IMR-90 (cell line): ENCODE data around the gene SFSWAP. TPM values are rescaled to one million over a fixed set of nuclear protein-coding genes. Genes with fewer than 3 reads are reported as not detected.

Source experiments
- ATAC-seq: fragments of 200-7000 bp; cut with Tn5 transposase; 2 replicates; pipeline ENCODE4 v1.9.1; 2020; ENCODE audit warnings: low read depth, mild to moderate bottlenecking, moderate library complexity
- BruUV-seq: library from RNA; stranded (reverse); fragments of 400-500 nt; replicated peaks from 2 replicates; lab custom pipeline; 2021; lab: Mats Ljungman, UMichigan
- CTCF ChIA-PET: fragments of 300-600 bp; formaldehyde crosslinking; extraction: SDS; loops from one replicate; lab custom pipeline; 2021; ENCODE audit warnings: antibody characterized with exemption; lab: Yijun Ruan, JAX
- POLR2A ChIA-PET: fragments of 300-600 bp; sonication (Branson Sonifier 250); formaldehyde crosslinking; loops from one replicate; lab custom pipeline; 2022; ENCODE audit warnings: antibody characterized with exemption; ENCODE audit not compliant: unreplicated experiment; lab: Charles Lee
- DNase-seq: peaks from one replicate; pipeline ENCODE4 v3.0.0; 2013
- H2AFZ ChIP-seq: replicated peaks from 2 replicates; pipeline ENCODE3; 2013; ENCODE audit warnings: low read length, mild to moderate bottlenecking; ENCODE audit not compliant: poor library complexity
- H2AK5ac ChIP-seq: 2 replicates; pipeline ENCODE4 v1.6.1; 2013; ENCODE audit warnings: low read depth, low read length, inconsistent platforms
- H2AK9ac ChIP-seq: replicated peaks from 2 replicates; pipeline ENCODE3; 2013; ENCODE audit warnings: mild to moderate bottlenecking, low read depth, low read length, moderate library complexity; ENCODE audit not compliant: poor library complexity
- H2BK120ac ChIP-seq: 2 replicates; pipeline ENCODE4 v1.6.1; 2013; ENCODE audit warnings: low read depth, low read length, inconsistent platforms
- H2BK15ac ChIP-seq: 3 replicates; pipeline ENCODE4 v1.6.1; 2013; ENCODE audit warnings: low read depth, low read length, inconsistent platforms
- H2BK20ac ChIP-seq: 2 replicates; pipeline ENCODE4 v1.6.1; 2013; ENCODE audit warnings: low read depth, mild to moderate bottlenecking, inconsistent platforms, low read length, moderate library complexity
- H2BK5ac ChIP-seq: 2 replicates; pipeline ENCODE4 v1.6.1; 2013; ENCODE audit warnings: mild to moderate bottlenecking, low read depth, low read length, inconsistent platforms; ENCODE audit not compliant: poor library complexity, severe bottlenecking
- H3K14ac ChIP-seq: replicated peaks from 2 replicates; pipeline ENCODE4 v1.6.1; 2013; ENCODE audit warnings: low read depth, low read length, inconsistent platforms
- H3K18ac ChIP-seq: 2 replicates; pipeline ENCODE4 v1.6.1; 2013; ENCODE audit warnings: low read depth, low read length, control low read depth
- H3K23ac ChIP-seq: 2 replicates; pipeline ENCODE4 v1.6.1; 2013; ENCODE audit warnings: low read depth, low read length, inconsistent platforms
- H3K27ac ChIP-seq: 2 replicates; pipeline ENCODE4 v1.5.1; 2013; ENCODE audit warnings: mild to moderate bottlenecking, control low read depth, low read length; ENCODE audit not compliant: insufficient read depth
- H3K27me3 ChIP-seq: 2 replicates; pipeline ENCODE4 v1.6.1; 2013; ENCODE audit warnings: low read length; ENCODE audit not compliant: control insufficient read depth, insufficient read depth
- H3K36me3 ChIP-seq: 2 replicates; pipeline ENCODE4 v1.6.1; 2013; ENCODE audit warnings: low read length, mixed read lengths; ENCODE audit not compliant: control insufficient read depth, insufficient read depth
- H3K4ac ChIP-seq: 2 replicates; pipeline ENCODE4 v1.6.1; 2013; ENCODE audit warnings: low read depth, low read length, inconsistent platforms
- H3K4me1 ChIP-seq: 2 replicates; pipeline ENCODE4 v1.6.1; 2013; ENCODE audit warnings: low read length, mixed read lengths; ENCODE audit not compliant: control insufficient read depth, insufficient read depth
- H3K4me2 ChIP-seq: 2 replicates; pipeline ENCODE4 v1.6.1; 2013; ENCODE audit warnings: low read depth, mild to moderate bottlenecking, control low read depth, low read length, moderate library complexity
- H3K4me3 ChIP-seq: 2 replicates; pipeline ENCODE4 v1.5.1; 2013; ENCODE audit warnings: low read depth, mild to moderate bottlenecking, control low read depth, low read length, moderate library complexity; ENCODE audit not compliant: insufficient read depth
- H3K56ac ChIP-seq: 2 replicates; pipeline ENCODE4 v1.6.1; 2013; ENCODE audit warnings: low read length, inconsistent platforms; ENCODE audit not compliant: insufficient read depth; ENCODE audit errors: extremely low read depth
- H3K79me1 ChIP-seq, 2 experiments: 2 replicates each; pipeline ENCODE4 v1.6.1; 2013; ENCODE audit warnings: low read length in 2 of 2, inconsistent platforms in 1 of 2, low read depth in 1 of 2
- H3K9ac ChIP-seq: 2 replicates; pipeline ENCODE4 v1.6.1; 2013; ENCODE audit warnings: low read depth, low read length, control low read depth
- H3K9me1 ChIP-seq: 2 replicates; pipeline ENCODE4 v1.6.1; 2013; ENCODE audit warnings: low read length, inconsistent platforms; ENCODE audit not compliant: insufficient read depth
- H3K9me3 ChIP-seq: 2 replicates; pipeline ENCODE4 v1.6.1; 2013; ENCODE audit warnings: low read length; ENCODE audit not compliant: control insufficient read depth, insufficient read depth
- H4K20me1 ChIP-seq: 2 replicates; pipeline ENCODE4 v1.6.1; 2013; ENCODE audit warnings: low read length, inconsistent platforms; ENCODE audit not compliant: insufficient read depth
- H4K5ac ChIP-seq: 2 replicates; pipeline ENCODE4 v1.6.1; 2013; ENCODE audit warnings: mild to moderate bottlenecking, low read depth, low read length, control low read depth
- H4K8ac ChIP-seq, 2 experiments: 2 replicates each; pipeline ENCODE4 v1.6.1; 2013; ENCODE audit warnings: low read depth in 2 of 2, low read length in 2 of 2, control low read depth in 1 of 2, inconsistent platforms in 1 of 2
- H4K91ac ChIP-seq: 2 replicates; pipeline ENCODE4 v1.6.1; 2013; ENCODE audit warnings: low read depth, low read length, inconsistent platforms; ENCODE audit not compliant: insufficient read depth
- CHD1 ChIP-seq: IDR thresholded peaks from 2 replicates; pipeline ENCODE4 v1.6.1; 2012; ENCODE audit warnings: low read depth, low read length, improper control_type of control experiment
- NFE2L2 ChIP-seq: fragments of 150-350 bp; IDR thresholded peaks from 2 replicates; pipeline ENCODE4 v1.6.1; 2016; ENCODE audit warnings: low read depth, mild to moderate bottlenecking, low read length
- WGBS, 2 experiments: methylation state at CpG; one replicate each; pipeline versions ENCODE4 v1.1.5 to v1.1.7; 2013; ENCODE audit warnings: missing lambda C conversion rate in 2 of 2; ENCODE audit not compliant: insufficient read length in 1 of 2; ENCODE audit errors: extremely low coverage in 2 of 2; 5-methylcytosine and 5-hydroxymethylcytosine counted together
- dilution Hi-C: fragments of 300-500 bp; cut with HindIII; formaldehyde crosslinking; loops from one replicate; pipeline ENCODE4 v1.14.3; 2018; ENCODE audit warnings: low sequenced_read_pairs; ENCODE audit not compliant: unreplicated experiment
- in situ Hi-C: fragments of 300-500 bp; cut with MboI; formaldehyde crosslinking; loops from 3 replicates; pipeline ENCODE4 v1.14.3; 2019; ENCODE audit warnings: low sequenced_read_pairs, inconsistent platforms, mixed read lengths
- intact Hi-C: fragments of 100-400 bp; cut with micrococcal nuclease; formaldehyde crosslinking; loops from 2 replicates; pipeline ENCODE4 v1.10.0; 2022
- polyA plus RNA-seq, 3 experiments: library from polyadenylated mRNA; depleted of rRNA; stranded (reverse); fragments of >200 nt; gene quantifications; 2 replicates each; pipeline ENCODE4 v1.2.3, GENCODE V29; 2012; ENCODE audit warnings: low replicate concordance in 1 of 3
- total RNA-seq: library from RNA; depleted of rRNA; stranded (reverse); fragments of >200 nt; gene quantifications from 2 replicates; pipeline ENCODE4 v1.2.3, GENCODE V29; 2012

The SFSWAP gene
- total and polyA plus RNA-seq, 2 of the 4 experiments (the other 2 are of a cell fraction): 19.7 to 22.4 TPM

GRCh38 chr12:131818821-131819585 lies 108.1 kb downstream of the SFSWAP start:
- H4K5ac ChIP-seq: no peak overlapping the region
- H3K4me2 ChIP-seq: no peak overlapping the region
- H3K36me3 ChIP-seq: no peaks in the 10 kb centered on the region
- no peak overlapping the region for H2AK5ac ChIP-seq
- H2AK9ac ChIP-seq: no peak overlapping the region
- DNase-seq: no peak
- no TSS peak for BruUV-seq
- H2BK120ac ChIP-seq: no peak overlapping the region
- H3K27me3 ChIP-seq: no peaks in the 10 kb centered on the region; the same call in 1 of the 2 replicates
- no peaks in the 10 kb centered on the region for H3K79me1 ChIP-seq
- no peak overlapping the region for H3K18ac ChIP-seq
- CTCF ChIA-PET: interaction anchor here (0.7 kb wide), 1 partner anchor 904 kb away, joined by 3 read pairs; no protein-coding TSS in a partner anchor
- H2BK5ac ChIP-seq: no peak overlapping the region
- H4K91ac ChIP-seq: no peak overlapping the region
- H3K56ac ChIP-seq: no peak overlapping the region
- dilution Hi-C loops: no loop called here
- TF ChIP-seq NFE2L2 (no peak), CHD1 (no peak)
- no peaks in the 10 kb centered on the region for H3K9me3 ChIP-seq
- H2AFZ ChIP-seq: no peak overlapping the region
- no peak overlapping the region for H3K4ac ChIP-seq
- intact Hi-C loops: no loop called here
- H3K9me1 ChIP-seq: no peaks in the 10 kb centered on the region
- WGBS, 2 experiments: 81% methylated on average over 10 of the region's 30 CpGs; no CpG with 5 or more reads in 1 of the 2 experiments
- no peak overlapping the region for H4K8ac ChIP-seq
- H3K9ac ChIP-seq: no peak overlapping the region
- ATAC-seq: no peak
- H4K20me1 ChIP-seq: no peaks in the 10 kb centered on the region
- no peak overlapping the region for H3K14ac ChIP-seq
- H3K4me3 ChIP-seq: no peak overlapping the region
- no peak overlapping the region for H3K27ac ChIP-seq
- H2BK15ac ChIP-seq: no peak overlapping the region
- no peak overlapping the region for H3K23ac ChIP-seq
- H2BK20ac ChIP-seq: no peak overlapping the region
- no peaks in the 10 kb centered on the region for H3K4me1 ChIP-seq
- POLR2A ChIA-PET: no interaction called here
- in situ Hi-C loops: no loop called here
